Mammary epithelial cell (primary cell): ENCODE measurements around the gene MESP1.

Source experiments
- CTCF ChIP-seq, 2 donors: IDR thresholded peaks in 1 of 2; conservative IDR thresholded peaks in 1 of 2; 2 replicates each; pipeline ENCODE4 v1.5.1; 2011 to 2012; ENCODE audit warnings: inconsistent platforms in 2 of 2, low read length in 2 of 2, mild to moderate bottlenecking in 2 of 2, control low read depth in 1 of 2, low read depth in 1 of 2; ENCODE audit not compliant: insufficient read depth in 1 of 2; ENCODE audit errors: extremely low read depth in 1 of 2
- EZH2 ChIP-seq: IDR thresholded peaks from 2 replicates; pipeline ENCODE4 v1.6.1; 2012; ENCODE audit warnings: low read length, inconsistent platforms, borderline replicate concordance

GRCh38 chr15:89760303-89761008 is 9.4 kb upstream of the MESP1 start:
- TF ChIP-seq CTCF (conservative IDR thresholded peaks at IDR 0.05 in 1 of 2, IDR thresholded peaks at IDR 0.05 in 1 of 2; ENCODE audit: extremely low read depth in 1 of 2, insufficient read depth in 1 of 2, low read depth in 1 of 2, low read length in 2 of 2): peak; percentile 92 to 99
- no peak for TF ChIP-seq EZH2
